GM08714 (cell line): Measurements from ENCODE around the gene ADCY4.
"Not testable (repeated sequence)": the region's sequence is repeated elsewhere in the genome, so short reads cannot be mapped to it uniquely, and the experiment has no call there.

Experiments used
- H3K4me3 ChIP-seq: fragments of 200-500 bp; sonication (Bioruptor generic); 2 replicates; pipeline ENCODE4 v1.5.1; 2014; ENCODE audit warnings: mild to moderate bottlenecking, low read length, inconsistent platforms
- ZNF274 ChIP-seq: IDR thresholded peaks from 2 replicates; pipeline ENCODE4 v1.6.1; 2012; ENCODE audit warnings: mild to moderate bottlenecking, low read depth, low read length

ADCY4 gene

GRCh38 chr14:24360281-24360680 is 25.4 kb upstream of the ADCY4 start:
- no peak overlapping the region for H3K4me3 ChIP-seq
- TF ChIP-seq ZNF274, result no peak

DNA sequence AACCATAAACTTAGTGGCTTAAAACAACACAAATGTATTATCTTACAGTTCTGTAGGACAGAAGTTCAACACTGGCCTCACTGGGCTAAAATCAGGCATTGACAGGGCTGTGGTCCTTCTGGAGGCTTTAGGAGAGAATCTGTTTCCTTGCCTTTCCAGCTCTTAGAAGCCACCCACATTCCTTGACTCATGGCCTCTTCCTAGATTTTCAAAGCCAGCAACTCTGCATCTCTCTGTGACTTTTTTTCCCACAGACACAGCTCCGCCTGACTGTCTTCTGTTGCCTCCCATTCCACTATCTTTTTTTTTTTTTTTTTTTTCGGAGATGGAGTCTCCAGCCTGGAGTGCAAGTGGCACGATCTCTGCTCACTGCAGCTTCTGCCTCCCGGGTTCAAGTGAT is 21.3 kb upstream of the ADCY4 start:
- TF ChIP-seq ZNF274, result no peak
- H3K4me3 ChIP-seq, result no peak overlapping the region

DNA sequence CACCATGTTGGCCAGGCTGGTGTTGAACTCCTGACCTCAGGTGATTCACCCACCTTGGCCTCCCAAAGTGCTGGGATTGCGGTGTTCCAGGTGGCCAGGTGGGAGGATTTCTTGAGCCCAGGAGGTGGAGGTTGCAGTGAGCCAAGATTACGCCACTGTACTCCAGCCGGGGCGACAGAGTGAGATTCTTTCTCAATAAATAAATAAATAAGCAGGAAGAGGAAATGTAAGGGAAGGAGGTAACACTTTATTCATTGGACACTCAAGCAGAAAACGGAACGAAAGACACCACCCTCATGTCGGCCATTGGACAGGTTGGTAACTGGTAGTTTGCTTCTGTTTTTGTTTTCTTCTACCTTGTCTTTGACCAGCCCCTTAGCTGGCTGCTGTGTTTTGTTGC is 20.1 kb upstream of the ADCY4 start:
- no peak for TF ChIP-seq ZNF274
- H3K4me3 ChIP-seq, result no peak overlapping the region

DNA sequence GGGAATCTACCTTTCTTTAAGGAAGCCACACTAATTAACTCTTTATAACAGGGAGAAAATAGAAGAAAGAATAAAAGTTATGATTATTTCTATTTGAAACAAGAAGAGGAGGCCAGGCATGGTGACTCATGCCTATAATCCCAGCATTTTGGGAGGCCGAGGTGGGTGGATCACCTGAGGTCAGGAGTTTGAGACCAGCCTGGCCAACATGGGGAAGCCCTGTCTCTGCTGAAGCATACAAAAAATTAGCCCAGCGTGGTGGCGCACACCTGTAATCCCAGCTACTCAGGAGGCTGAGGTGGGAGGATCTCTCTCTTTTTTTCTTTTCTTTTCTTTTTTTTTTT is 19.6 kb upstream of the ADCY4 start:
- not testable (repeated sequence) for H3K4me3 ChIP-seq

DNA sequence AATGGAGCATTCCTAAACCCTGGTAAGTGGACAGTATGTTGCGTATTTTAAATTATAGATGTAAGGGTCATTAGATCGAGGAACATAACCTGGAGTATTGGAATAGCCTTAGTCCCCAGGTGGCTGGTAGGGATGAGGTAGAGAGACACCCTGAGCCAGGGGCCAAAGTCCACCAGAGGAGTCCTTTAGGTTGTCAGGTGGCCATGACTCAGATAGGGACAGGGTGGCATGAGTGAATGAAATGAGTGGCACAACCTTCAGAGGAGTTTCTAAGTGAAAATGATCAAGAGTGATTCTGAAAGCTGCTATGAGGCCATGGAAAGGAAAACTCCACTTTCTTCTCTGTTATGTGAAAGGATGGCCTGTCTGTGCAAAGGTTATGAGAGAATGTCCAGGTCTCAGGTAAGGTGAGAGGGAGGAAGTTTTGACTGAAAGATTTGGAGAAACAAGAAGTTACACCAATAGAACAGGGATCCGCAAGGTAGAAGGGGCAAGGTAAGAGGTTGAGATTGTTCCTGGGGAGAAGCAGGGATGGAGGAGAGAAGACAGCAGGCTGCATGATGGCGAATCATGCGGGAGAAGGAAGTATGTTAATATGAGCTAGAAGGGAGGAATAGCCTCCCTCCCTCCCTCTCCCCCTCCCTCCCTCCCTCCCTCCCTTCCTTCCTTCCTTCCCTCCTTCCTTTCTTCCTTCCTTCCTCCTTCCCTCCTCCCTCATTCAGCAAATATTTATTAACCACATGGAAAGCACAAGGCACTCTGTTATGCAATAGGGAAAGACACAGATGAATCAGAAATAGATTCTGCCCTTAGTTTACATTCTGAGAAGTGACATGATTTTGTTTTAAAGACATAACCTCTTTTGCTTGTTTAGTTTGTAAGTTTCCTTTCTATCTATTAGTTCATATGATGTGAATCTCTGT is 18.9 kb upstream of the ADCY4 start:
- TF ChIP-seq ZNF274, result no peak
- no peak overlapping the region for H3K4me3 ChIP-seq

DNA sequence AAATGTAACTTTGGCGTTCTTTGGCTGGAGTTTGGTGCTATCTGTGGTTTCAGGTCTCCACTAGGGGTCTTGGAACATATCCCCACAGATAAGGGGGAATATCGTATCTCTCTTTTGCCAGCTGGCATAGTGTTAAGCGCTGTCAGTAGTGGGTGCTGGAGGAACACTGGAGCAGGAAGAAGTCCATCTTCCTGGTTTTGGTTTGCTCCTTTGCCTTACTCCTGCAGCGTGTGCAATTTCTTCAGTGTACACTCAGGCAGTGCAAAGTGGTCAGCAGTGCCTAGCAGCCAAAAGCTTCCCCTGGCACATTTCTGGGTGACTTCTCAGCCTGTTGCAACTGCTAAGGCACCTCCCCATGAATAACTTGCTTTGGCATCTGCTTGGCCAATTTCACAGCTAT is 16.6 kb upstream of the ADCY4 start:
- H3K4me3 ChIP-seq, result no peak overlapping the region
- TF ChIP-seq ZNF274, result no peak

DNA sequence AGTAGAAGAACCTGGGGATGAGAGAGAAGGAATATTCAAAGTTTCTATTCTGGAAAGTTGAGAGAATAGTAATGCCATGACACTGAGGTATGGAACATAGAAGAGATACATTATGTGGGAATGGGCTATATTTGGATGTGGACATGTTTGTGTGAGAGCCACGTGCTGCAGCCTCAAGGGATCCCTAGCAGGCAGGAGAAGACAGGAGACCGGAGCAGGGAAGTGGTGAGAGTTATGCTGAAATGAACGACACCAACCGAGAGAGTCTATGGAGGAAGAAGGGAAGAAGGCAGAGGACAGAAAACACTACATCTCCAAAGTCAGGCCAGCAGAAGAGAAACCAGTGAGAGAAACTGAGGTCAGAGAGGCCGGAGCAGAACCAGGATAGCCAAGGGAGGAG is 14.9 kb upstream of the ADCY4 start:
- H3K4me3 ChIP-seq, result no peak overlapping the region
- no peak for TF ChIP-seq ZNF274

DNA sequence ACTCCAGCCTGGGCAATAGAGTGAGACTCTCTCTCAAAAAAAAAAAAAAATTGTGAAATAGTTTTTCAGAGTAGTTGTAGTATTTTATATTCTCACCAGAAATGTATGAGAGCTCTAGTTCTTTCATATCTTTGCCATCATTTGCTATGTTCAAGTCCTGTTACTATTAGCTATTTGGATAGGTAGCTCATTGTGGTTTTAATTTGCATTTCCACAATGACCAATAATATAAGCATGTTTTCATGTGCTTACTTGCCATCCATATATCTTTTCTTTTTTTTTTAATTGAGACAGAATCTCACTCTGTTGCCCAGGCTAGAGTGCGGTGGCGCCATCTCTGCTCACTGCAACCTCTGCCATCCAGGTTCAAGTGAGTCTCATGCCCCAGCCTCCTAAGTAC is 13.3 kb upstream of the ADCY4 start:
- H3K4me3 ChIP-seq, result no peak overlapping the region
- no peak for TF ChIP-seq ZNF274

- H3K4me3 ChIP-seq, result no peak overlapping the region
- no peak for TF ChIP-seq ZNF274
These were observed 12.3 kb upstream of the ADCY4 start for GRCh38 chr14:24347134-24347533.

GRCh38 chr14:24343795-24344660 is 9.2 kb upstream of the ADCY4 start:
- TF ChIP-seq ZNF274, result no peak
- no peak overlapping the region for H3K4me3 ChIP-seq

DNA sequence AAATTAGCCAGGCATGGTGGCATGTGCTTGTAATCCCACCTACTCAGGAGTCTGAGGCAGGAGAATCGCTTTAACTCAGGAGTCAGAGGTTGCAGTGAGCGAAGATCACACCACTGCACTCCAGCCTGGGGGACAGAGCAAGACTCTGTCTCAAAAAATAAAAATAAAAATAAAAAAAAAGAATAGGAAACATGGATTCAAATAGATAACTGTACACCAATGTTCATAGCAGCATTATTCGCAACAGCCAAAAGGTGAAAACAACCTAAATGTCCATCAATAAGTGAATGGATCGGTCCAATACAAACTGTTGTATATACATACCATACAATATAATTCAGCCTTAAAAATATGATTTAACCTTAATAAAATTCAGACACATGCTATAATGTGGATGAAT is 8.0 kb upstream of the ADCY4 start:
- no peak overlapping the region for H3K4me3 ChIP-seq
- no peak for TF ChIP-seq ZNF274

GRCh38 chr14:24340606-24341005 is 5.7 kb upstream of the ADCY4 start:
- H3K4me3 ChIP-seq, result no peak overlapping the region
- no peak for TF ChIP-seq ZNF274

- TF ChIP-seq ZNF274, result no peak
- peak within 1 kb of the TSS; percentile 75; the same call in 1 of the 2 replicates for H3K4me3 ChIP-seq
These were observed 4.6 kb upstream of the ADCY4 start, which contains the start of gene RIPK3 for GRCh38 chr14:24339284-24340151. Gene RIPK3, minus strand, starts transcription at chr14:24339991. Its CDS starts 165 bp downstream, at chr14:24339826.

GRCh38 chr14:24338843-24339242 is 4.0 kb upstream of the ADCY4 start:
- TF ChIP-seq ZNF274, result no peak
- H3K4me3 ChIP-seq, result peak overlapping the region; percentile 75; the same call in 1 of the 2 replicates

- H3K4me3 ChIP-seq, result no peak overlapping the region
- no peak for TF ChIP-seq ZNF274
These were observed 2.9 kb upstream of the ADCY4 start for GRCh38 chr14:24337824-24338175.
